ENCODE measurements around the gene PCNX2.

PCNX2 gene

GRCh38 chr1:233089251-233089650 lies 206.3 kb downstream of the PCNX2 start:
- TF ChIP-seq RAD21 (IDR thresholded peaks at IDR 0.05; ENCODE audit: low read depth) (no peak), TAF1 (IDR thresholded peaks at IDR 0.05; ENCODE audit: low read depth) (no peak), YY1 (IDR thresholded peaks at IDR 0.05; ENCODE audit: low read depth) (no peak), CEBPB (IDR thresholded peaks at IDR 0.05) (no peak), EP300 (IDR thresholded peaks at IDR 0.05; ENCODE audit: borderline replicate concordance) (no peak)

GRCh38 chr1:233088613-233089012 lies 206.9 kb downstream of the PCNX2 start:
- no peak for TF ChIP-seq TEAD4 (IDR thresholded peaks at IDR 0.05)
- no peak for TF ChIP-seq USF1 (IDR thresholded peaks at IDR 0.05)
- no peak for TF ChIP-seq TCF12 (IDR thresholded peaks at IDR 0.05; ENCODE audit: low read depth)
- no peak for TF ChIP-seq RAD21 (IDR thresholded peaks at IDR 0.05; ENCODE audit: low read depth)
- no peak for TF ChIP-seq MAX (IDR thresholded peaks at IDR 0.05)
- TF ChIP-seq CEBPB (IDR thresholded peaks at IDR 0.05) = no peak
- no peak for TF ChIP-seq FOXM1 (IDR thresholded peaks at IDR 0.05; ENCODE audit: borderline replicate concordance, low read depth)
- no peak for TF ChIP-seq TAF1 (IDR thresholded peaks at IDR 0.05; ENCODE audit: low read depth)
- TF ChIP-seq, protein P1, sequence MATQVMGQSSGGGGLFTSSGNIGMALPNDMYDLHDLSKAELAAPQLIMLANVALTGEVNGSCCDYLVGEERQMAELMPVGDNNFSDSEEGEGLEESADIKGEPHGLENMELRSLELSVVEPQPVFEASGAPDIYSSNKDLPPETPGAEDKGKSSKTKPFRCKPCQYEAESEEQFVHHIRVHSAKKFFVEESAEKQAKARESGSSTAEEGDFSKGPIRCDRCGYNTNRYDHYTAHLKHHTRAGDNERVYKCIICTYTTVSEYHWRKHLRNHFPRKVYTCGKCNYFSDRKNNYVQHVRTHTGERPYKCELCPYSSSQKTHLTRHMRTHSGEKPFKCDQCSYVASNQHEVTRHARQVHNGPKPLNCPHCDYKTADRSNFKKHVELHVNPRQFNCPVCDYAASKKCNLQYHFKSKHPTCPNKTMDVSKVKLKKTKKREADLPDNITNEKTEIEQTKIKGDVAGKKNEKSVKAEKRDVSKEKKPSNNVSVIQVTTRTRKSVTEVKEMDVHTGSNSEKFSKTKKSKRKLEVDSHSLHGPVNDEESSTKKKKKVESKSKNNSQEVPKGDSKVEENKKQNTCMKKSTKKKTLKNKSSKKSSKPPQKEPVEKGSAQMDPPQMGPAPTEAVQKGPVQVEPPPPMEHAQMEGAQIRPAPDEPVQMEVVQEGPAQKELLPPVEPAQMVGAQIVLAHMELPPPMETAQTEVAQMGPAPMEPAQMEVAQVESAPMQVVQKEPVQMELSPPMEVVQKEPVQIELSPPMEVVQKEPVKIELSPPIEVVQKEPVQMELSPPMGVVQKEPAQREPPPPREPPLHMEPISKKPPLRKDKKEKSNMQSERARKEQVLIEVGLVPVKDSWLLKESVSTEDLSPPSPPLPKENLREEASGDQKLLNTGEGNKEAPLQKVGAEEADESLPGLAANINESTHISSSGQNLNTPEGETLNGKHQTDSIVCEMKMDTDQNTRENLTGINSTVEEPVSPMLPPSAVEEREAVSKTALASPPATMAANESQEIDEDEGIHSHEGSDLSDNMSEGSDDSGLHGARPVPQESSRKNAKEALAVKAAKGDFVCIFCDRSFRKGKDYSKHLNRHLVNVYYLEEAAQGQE (IDR thresholded peaks at IDR 0.05; ENCODE audit: low read depth) = no peak
- TF ChIP-seq CREB1 (IDR thresholded peaks at IDR 0.05; ENCODE audit: low read depth) = no peak

- TF ChIP-seq ZBTB7A (IDR thresholded peaks at IDR 0.05; ENCODE audit: low read depth) (no peak), CEBPB (IDR thresholded peaks at IDR 0.05) (no peak), NFIC (IDR thresholded peaks at IDR 0.05) (no peak), USF1 (IDR thresholded peaks at IDR 0.05) (no peak), TAF1 (IDR thresholded peaks at IDR 0.05; ENCODE audit: low read depth) (no peak), TCF12 (IDR thresholded peaks at IDR 0.05; ENCODE audit: low read depth) (no peak), EP300 (IDR thresholded peaks at IDR 0.05; ENCODE audit: borderline replicate concordance) (no peak), YY1 (IDR thresholded peaks at IDR 0.05; ENCODE audit: low read depth) (no peak), TEAD4 (IDR thresholded peaks at IDR 0.05) (no peak), RAD21 (IDR thresholded peaks at IDR 0.05; ENCODE audit: low read depth) (no peak), FOXM1 (IDR thresholded peaks at IDR 0.05; ENCODE audit: borderline replicate concordance, low read depth) (no peak), CREB1 (IDR thresholded peaks at IDR 0.05; ENCODE audit: low read depth) (no peak), EGR1 (IDR thresholded peaks at IDR 0.05) (no peak), MAX (IDR thresholded peaks at IDR 0.05) (no peak)
- TF ChIP-seq, protein P1 (IDR thresholded peaks at IDR 0.05; ENCODE audit: low read depth) = no peak
These were observed 208.3 kb downstream of the PCNX2 start for GRCh38 chr1:233086961-233087881.

DNA sequence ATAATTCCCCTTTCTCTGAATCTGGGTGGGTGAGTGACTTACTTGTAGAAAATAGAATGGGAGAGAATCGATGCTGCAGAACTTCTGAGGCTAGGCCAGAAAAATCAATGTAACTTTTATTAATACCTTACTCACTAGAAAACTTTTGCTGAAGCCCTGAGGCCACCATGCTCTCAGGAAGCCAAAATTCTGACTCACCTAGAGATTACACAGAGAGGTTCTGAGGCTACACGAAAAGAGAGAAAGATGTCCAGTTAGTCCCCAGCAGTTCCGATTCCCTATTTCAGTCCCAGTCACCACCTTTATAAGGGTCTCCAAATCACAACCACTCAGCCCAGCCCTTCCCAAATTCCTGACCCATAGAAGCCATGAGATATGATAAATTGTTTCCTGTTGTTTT lies 210.0 kb downstream of the PCNX2 start:
- TF ChIP-seq, protein P1 (IDR thresholded peaks at IDR 0.05; ENCODE audit: low read depth) = no peak
- TF ChIP-seq RAD21 (IDR thresholded peaks at IDR 0.05; ENCODE audit: low read depth) = no peak
